HG02798 (cell line): ENCODE results near the gene DNAH14.

Experiments used
- ATAC-seq: cut with Tn5 transposase; IDR thresholded peaks from one replicate; pipeline ENCODE4 v1.9.1; 2021; ENCODE audit warnings: mild to moderate bottlenecking; ENCODE audit not compliant: unreplicated experiment, poor library complexity

DNAH14 gene

GRCh38 chr1:225441314-225442122 lies 512.0 kb downstream of the DNAH14 start:
- ATAC-seq: peak; percentile 51

- ATAC-seq: no peak
Measured at GRCh38 chr1:225442123-225442505, 512.6 kb downstream of the DNAH14 start.

DNA sequence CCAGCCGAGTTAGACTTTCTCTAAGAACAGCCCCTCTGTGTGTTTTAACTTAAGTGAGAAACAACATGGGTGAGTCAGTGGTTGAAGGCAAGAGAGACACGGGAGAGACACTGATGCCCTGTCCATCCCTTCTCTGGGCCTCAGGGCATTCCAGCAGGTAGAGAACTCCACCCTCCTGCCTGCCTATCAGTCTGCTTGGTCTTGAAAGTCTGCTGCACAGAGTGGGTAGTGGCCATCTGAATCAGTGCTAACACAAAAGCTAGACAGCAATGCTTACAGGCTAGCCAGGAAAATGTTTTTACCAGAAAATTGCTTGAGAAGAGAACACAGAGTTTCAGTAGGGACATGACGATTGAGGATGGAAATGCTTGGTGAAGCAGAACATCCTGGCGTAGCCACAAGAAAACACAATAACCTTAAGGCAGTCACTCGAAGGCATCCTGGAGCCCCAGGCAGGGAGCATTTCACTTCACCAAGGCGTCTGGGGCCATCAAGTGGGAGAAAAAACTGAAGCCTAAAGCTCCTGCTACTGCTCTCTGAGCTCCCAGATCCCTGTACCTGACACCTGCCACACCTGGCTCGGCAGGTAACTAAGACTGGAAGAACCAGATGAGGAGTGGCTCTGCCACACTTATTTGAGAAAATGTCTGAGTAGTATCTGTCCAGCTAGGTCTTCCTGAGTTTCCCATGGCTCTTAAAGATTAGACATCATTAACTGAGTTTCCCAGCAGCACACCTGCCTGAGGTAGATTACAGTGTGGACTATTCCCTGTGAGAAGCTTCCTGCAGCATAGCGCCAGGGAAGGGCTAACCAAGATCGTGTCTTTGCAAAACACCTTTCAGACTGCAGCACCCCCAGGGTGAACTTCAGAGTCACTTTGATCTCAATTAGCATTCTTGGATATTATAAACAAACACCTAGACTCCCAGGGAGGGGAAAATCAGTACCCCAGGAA lies 516.4 kb downstream of the DNAH14 start:
- no peak for ATAC-seq

DNA sequence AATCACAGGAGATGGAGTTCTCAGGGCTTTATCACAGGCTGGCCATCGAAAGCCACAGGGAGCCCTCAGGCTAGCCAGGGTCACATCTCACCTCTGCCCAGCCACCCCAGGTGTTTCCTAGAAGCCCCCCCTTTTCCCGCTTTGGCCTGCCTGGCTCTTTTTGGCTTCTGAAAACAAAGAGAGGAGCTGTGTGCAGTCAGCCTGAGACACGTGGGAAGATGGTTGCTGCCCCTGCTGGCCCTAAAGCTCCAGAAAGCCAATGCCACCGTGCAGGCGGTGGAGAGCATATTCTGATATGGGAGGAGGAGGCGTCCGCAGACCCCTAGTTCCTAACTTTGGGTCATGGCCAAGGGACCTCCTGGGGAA lies 517.1 kb downstream of the DNAH14 start:
- no peak for ATAC-seq

DNA sequence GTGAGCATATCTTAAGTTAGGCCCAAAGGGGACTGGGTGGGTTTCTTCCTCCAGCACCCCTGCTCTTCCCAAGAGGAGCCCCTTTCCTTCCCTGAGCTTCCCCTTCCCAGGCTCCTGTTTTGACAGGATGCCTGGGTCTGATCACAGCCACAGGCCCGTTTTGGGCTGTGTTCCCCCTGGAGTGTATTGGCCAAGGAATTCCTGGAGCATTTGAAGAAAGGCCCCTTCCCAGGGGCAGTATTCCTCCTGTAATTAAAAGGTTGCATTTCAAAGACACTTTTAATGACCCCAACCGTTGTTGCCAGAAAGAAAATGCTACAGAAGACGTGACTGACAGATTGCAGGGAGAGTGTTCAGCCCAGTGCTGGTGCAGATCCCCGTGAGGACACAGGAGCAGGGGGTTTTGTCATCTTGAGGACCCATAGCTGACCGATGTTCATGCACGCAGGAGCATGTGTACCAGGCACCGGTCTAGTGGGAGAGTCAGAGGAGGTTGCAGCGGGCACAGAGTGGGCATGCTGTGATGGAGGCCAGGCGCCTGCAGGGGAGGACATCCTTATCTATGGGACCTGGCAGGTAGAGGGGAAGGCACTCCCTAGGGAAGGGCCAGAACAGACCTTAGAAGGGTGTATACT lies 517.6 kb downstream of the DNAH14 start:
- ATAC-seq: no peak

GRCh38 chr1:225447650-225448089 lies 518.2 kb downstream of the DNAH14 start:
- ATAC-seq: no peak

GRCh38 chr1:225448146-225448805 lies 518.8 kb downstream of the DNAH14 start:
- ATAC-seq: no peak
